ENCODE results near the gene KLF17.

KLF17 gene, protein sequence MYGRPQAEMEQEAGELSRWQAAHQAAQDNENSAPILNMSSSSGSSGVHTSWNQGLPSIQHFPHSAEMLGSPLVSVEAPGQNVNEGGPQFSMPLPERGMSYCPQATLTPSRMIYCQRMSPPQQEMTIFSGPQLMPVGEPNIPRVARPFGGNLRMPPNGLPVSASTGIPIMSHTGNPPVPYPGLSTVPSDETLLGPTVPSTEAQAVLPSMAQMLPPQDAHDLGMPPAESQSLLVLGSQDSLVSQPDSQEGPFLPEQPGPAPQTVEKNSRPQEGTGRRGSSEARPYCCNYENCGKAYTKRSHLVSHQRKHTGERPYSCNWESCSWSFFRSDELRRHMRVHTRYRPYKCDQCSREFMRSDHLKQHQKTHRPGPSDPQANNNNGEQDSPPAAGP

DNA sequence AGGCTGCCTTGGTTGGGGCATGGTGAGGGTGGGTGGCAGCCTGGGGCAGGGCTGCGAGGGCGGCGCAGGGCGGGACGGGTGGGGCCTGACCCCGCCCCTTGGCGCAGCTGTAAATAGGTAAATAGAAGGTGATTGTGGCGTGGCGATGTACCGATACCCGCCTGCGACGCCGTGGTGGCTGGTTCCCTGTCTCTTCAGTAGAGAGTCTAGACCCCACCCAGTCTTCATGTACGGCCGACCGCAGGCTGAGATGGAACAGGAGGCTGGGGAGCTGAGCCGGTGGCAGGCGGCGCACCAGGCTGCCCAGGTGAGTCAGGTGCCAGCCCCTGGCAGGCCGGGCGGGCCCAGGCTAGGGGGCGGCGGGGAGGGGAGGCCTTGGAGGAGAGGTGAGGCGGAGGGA, at the start of gene KLF17:
Gene KLF17 (plus strand): TSS at position 140 of the 400 bp plus-strand sequence. CDS start 87 bp downstream, at position 227.
- no peak within 1 kb of the TSS for H3K4me3 Mint-ChIP-seq
- peaks cover 33% of the 10 kb centered on the region for H3K27me3 Mint-ChIP-seq
- H3K4me1 Mint-ChIP-seq: no peaks in the 10 kb centered on the region
- H3K27ac Mint-ChIP-seq: no peak within 1 kb of the TSS
- ATAC-seq: no peak
- no peak for DNase-seq
- no peaks in the 10 kb centered on the region for H3K9me3 Mint-ChIP-seq

- ATAC-seq (no peak), DNase-seq (no peak)
- peak overlapping the region in 1 of 2 donors; percentile 1 for H3K27ac Mint-ChIP-seq
- no peak overlapping the region for H3K4me3 Mint-ChIP-seq
- H3K9me3 Mint-ChIP-seq: no peaks in the 10 kb centered on the region
- H3K27me3 Mint-ChIP-seq: peaks cover 24% of the 10 kb centered on the region
- peaks cover 6% of the 10 kb centered on the region for H3K4me1 Mint-ChIP-seq
Observed at GRCh38 chr1:44071461-44071860, 47.2 kb upstream of the KLF17 start.

GRCh38 chr1:44072204-44072603, 46.4 kb upstream of the KLF17 start:
- peaks cover 6% of the 10 kb centered on the region for H3K4me1 Mint-ChIP-seq
- no peak overlapping the region for H3K4me3 Mint-ChIP-seq
- no peak for ATAC-seq
- H3K9me3 Mint-ChIP-seq: no peaks in the 10 kb centered on the region
- H3K27me3 Mint-ChIP-seq: peaks cover 22% of the 10 kb centered on the region
- no peak overlapping the region for H3K27ac Mint-ChIP-seq
- no peak for DNase-seq

GRCh38 chr1:44072821-44073220, 45.8 kb upstream of the KLF17 start:
- ATAC-seq (no peak), DNase-seq (no peak)
- Mint-ChIP-seq H3K4me1 (peaks cover 6% of the 10 kb centered on the region), H3K4me3 (no peak overlapping the region), H3K27me3 (peaks cover 17% of the 10 kb centered on the region), H3K9me3 (no peaks in the 10 kb centered on the region), H3K27ac (no peak overlapping the region)

- no peak for DNase-seq
- ATAC-seq: no peak
- Mint-ChIP-seq H3K27ac (no peak overlapping the region), H3K9me3 (no peaks in the 10 kb centered on the region), H3K4me1 (peaks cover 6% of the 10 kb centered on the region), H3K4me3 (no peak overlapping the region), H3K27me3 (peaks cover 22% of the 10 kb centered on the region)
Observed at GRCh38 chr1:44073528-44073927, 45.1 kb upstream of the KLF17 start.

DNA sequence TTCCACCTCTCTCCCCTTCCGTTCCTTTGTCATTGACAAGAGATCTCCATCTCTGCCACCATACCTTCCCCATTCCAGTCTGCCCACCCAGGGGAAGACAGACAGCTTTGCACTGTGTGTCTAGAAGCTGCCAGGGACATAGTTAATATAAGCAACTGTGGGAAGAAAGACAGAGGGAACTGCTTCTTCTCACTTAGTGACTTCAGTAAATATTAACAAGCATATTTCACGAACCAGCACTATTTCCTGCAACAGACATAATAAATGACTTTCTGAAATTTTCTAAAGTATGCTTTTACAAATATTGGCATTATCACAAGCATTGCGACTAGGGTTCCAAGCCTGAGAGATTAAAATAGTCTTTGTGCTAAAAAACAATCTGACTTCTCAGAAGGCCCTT, 44.2 kb upstream of the KLF17 start:
- no peak for DNase-seq
- no peaks in the 10 kb centered on the region for H3K9me3 Mint-ChIP-seq
- no peak overlapping the region for H3K27ac Mint-ChIP-seq
- no peak overlapping the region for H3K4me3 Mint-ChIP-seq
- H3K27me3 Mint-ChIP-seq: peaks cover 28% of the 10 kb centered on the region
- ATAC-seq: no peak
- H3K4me1 Mint-ChIP-seq: peaks cover 6% of the 10 kb centered on the region

- no peak overlapping the region for H3K27ac Mint-ChIP-seq
- no peak for DNase-seq
Observed at GRCh38 chr1:44076066-44076465, 42.6 kb upstream of the KLF17 start.

GRCh38 chr1:44077421-44077820, 41.2 kb upstream of the KLF17 start:
- H3K4me3 Mint-ChIP-seq: no peak overlapping the region
- peak overlapping the region in 1 of 2 donors; percentile 30 for H3K27ac Mint-ChIP-seq
- DNase-seq: no peak
- no peaks in the 10 kb centered on the region for H3K4me1 Mint-ChIP-seq
- no peaks in the 10 kb centered on the region for H3K9me3 Mint-ChIP-seq
- peaks cover 18% of the 10 kb centered on the region for H3K27me3 Mint-ChIP-seq
- no peak for ATAC-seq

More at GRCh38 chr1:44076066-44076465, 42.6 kb upstream of the KLF17 start:
- peaks cover 25% of the 10 kb centered on the region for H3K27me3 Mint-ChIP-seq
- H3K9me3 Mint-ChIP-seq: no peaks in the 10 kb centered on the region
- ATAC-seq: no peak
- peaks cover 6% of the 10 kb centered on the region for H3K4me1 Mint-ChIP-seq
- H3K4me3 Mint-ChIP-seq: no peak overlapping the region

- DNase-seq (no peak), ATAC-seq (no peak)
- Mint-ChIP-seq H3K9me3 (no peaks in the 10 kb centered on the region), H3K27ac (peak overlapping the region in 1 of 2 donors; percentile 55), H3K4me3 (no peak overlapping the region), H3K4me1 (no peaks in the 10 kb centered on the region), H3K27me3 (peaks cover 18% of the 10 kb centered on the region)
Observed at GRCh38 chr1:44078104-44078503, 40.5 kb upstream of the KLF17 start.

- H3K9me3 Mint-ChIP-seq: no peaks in the 10 kb centered on the region
- no peak for DNase-seq
- no peak for ATAC-seq
- H3K27me3 Mint-ChIP-seq: peaks cover 18% of the 10 kb centered on the region
- H3K27ac Mint-ChIP-seq: no peak overlapping the region
- H3K4me3 Mint-ChIP-seq: no peak overlapping the region
- no peaks in the 10 kb centered on the region for H3K4me1 Mint-ChIP-seq
Observed at GRCh38 chr1:44079566-44079965, 39.1 kb upstream of the KLF17 start.

DNA sequence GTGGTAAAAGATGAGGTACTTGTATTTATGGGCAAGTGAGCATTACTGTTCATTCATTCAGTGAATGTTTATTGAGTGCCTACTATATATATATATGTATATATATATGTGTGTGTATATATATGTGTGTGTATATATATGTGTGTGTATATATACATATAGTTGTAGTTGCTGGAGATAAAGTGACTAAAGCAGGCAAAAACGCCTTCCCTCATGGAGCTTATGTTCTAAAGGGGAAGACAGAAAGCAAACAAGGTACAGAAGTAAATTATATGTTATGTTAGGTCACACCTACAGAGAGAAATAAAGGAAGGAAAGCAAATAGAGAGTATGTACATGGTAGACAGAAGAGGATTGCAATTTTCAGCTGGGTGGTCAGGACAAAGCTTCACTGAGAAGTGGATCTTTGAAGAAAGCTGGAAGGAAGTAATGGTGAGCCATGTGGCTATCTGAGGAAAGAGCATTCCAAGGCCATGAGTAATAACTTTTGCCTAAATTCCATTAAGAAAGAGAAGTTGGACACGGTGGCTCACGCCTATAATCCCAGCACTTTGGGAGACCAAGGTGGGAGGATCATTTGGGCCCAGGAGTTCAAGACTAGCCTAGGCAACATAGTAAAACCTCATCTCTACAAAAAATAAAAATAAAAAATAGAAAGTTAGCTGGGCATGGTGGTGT, 33.5 kb upstream of the KLF17 start:
- DNase-seq: no peak
- H3K9me3 Mint-ChIP-seq: no peaks in the 10 kb centered on the region
- H3K4me3 Mint-ChIP-seq: no peak overlapping the region
- H3K4me1 Mint-ChIP-seq: no peaks in the 10 kb centered on the region
- H3K27ac Mint-ChIP-seq: no peak overlapping the region
- ATAC-seq: no peak
- peaks cover 31% of the 10 kb centered on the region for H3K27me3 Mint-ChIP-seq

DNA sequence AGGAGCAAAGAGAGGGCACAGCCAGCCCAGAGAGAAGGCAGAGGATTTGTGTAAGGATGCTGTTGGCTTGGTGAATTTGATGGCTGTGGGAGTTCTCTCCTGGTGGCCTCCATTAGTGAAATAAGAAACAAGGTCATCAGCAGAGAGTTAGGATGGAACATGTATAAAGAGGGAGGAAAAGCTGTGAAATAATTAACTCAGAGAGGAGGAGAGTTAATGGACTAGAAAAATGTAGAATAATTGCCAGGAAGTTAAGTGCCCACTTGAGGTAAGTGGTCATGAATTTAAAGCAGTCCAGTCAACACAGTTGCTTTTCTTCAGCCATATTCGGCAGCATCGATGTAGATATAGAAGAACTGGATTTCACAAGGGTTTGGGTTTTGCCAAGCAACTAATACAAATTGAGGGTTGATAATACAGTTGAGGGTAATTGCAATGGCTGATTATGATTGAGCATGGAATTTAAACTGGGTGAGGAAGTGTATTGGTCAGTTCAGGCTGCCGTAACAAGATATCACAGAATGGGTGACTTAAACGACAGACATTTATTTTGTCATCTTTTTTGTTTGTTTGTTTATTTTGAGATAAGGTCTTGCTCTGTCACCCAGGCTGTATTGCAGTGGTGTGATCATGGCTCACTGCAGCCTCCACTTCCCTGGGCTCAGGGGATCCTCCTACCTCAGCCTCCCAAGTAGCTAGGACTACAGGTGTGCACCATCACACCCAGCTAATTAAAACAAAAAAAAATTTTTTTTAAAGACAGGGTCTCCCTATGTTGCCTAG, 31.7 kb upstream of the KLF17 start:
- no peak for DNase-seq
- Mint-ChIP-seq H3K9me3 (no peaks in the 10 kb centered on the region), H3K27ac (no peak overlapping the region), H3K4me1 (no peaks in the 10 kb centered on the region), H3K27me3 (peaks cover 40% of the 10 kb centered on the region), H3K4me3 (no peak overlapping the region)
- no peak for ATAC-seq

- no peaks in the 10 kb centered on the region for H3K9me3 Mint-ChIP-seq
- no peak for ATAC-seq
- no peak overlapping the region for H3K4me3 Mint-ChIP-seq
- peaks cover 52% of the 10 kb centered on the region for H3K27me3 Mint-ChIP-seq
- H3K4me1 Mint-ChIP-seq: no peaks in the 10 kb centered on the region
- no peak for DNase-seq
- no peak overlapping the region for H3K27ac Mint-ChIP-seq
Observed at GRCh38 chr1:44089371-44090048, 29.1 kb upstream of the KLF17 start.

DNA sequence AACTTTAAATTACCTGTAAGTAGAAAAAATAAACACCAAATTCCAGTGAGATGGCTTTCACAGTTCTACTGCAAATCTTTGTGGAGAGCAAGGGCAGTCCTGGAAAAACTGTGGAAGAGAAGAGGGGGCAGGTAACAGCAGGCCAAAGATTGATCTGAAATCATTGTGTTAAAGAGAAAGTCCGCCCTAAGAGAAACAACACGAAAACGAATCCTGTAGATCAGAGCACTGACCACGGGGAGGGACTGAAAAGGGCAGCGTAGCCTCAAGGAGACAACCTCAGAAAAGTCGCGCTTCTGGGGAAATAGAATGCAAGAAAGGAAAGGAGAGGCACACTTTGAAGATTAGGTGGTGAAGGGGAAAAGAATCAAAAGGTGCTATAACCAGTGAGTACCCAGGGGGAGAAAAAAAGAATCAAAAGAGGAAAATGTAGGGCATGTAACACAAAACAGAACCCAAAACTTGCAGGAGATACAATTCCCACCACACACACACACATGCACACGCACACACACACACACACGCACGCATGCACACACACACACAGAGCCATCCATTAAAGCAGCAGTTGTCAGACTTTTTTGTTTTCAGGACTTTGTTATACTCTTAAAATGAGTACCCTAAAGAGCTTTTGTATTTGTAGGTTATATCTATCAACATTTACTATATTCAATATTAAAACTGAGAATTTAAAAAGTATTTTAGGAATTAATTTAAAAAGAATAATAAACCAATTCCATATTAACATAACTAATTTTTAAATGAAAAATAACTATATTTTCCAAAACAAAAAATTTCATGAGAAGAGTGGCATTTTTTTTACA, 28.0 kb upstream of the KLF17 start:
- no peaks in the 10 kb centered on the region for H3K9me3 Mint-ChIP-seq
- DNase-seq: no peak
- H3K27ac Mint-ChIP-seq: no peak overlapping the region
- H3K27me3 Mint-ChIP-seq: peaks cover 46% of the 10 kb centered on the region
- no peak for ATAC-seq
- no peak overlapping the region for H3K4me3 Mint-ChIP-seq
- no peaks in the 10 kb centered on the region for H3K4me1 Mint-ChIP-seq

DNA sequence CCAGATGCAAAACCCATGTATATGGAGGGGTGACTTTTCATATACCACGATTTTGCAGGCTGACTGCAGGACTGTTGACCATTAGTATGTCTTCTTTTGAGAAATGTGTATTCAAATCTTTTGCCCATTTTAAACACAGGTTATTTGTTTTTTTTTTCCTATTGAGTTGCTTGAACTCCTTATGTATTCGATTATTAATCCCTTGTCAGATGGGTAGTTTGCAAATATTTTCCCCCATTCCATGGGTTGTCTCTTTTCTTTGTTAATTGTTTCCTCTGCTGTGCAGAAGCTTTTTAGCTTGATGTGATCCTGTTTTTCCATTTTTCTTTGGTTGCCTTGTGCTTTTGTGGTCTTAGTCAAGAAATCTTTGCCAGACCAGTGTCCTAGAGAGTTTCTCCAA, 24.6 kb upstream of the KLF17 start:
- ATAC-seq (no peak), DNase-seq (no peak)
- H3K4me1 Mint-ChIP-seq: no peaks in the 10 kb centered on the region
- no peak overlapping the region for H3K4me3 Mint-ChIP-seq
- H3K27ac Mint-ChIP-seq: no peak overlapping the region
- H3K27me3 Mint-ChIP-seq: peaks cover 32% of the 10 kb centered on the region
- no peaks in the 10 kb centered on the region for H3K9me3 Mint-ChIP-seq

All from stimulated activated naive CD8-positive, alpha-beta T cell treated with anti-CD3 and anti-CD28 coated beads, Interleukin-15, amount 100 ng/mL, for 72 hours (primary cell).